Mesothelial cell of epicardium (in vitro differentiated cells): ENCODE results near the gene PARP14. TPM values are rescaled to one million over a fixed set of nuclear protein-coding genes. Genes with fewer than 3 reads are reported as not detected.

Source experiments
- DNase-seq, 2 experiments: peaks; one replicate each; pipeline ENCODE4 v3.0.0; 2021; ENCODE audit warnings: low spot score in 2 of 2; ENCODE audit not compliant: unreplicated experiment in 2 of 2
- H3K27ac Mint-ChIP-seq: 2 replicates; pipeline ENCODE4 v1.8.0; 2021; ENCODE audit warnings: mixed read lengths
- H3K27me3 Mint-ChIP-seq: 2 replicates; pipeline ENCODE4 v1.8.0; 2021; ENCODE audit warnings: low read depth, mixed read lengths
- H3K36me3 Mint-ChIP-seq: 2 replicates; pipeline ENCODE4 v1.8.0; 2021; ENCODE audit warnings: mixed read lengths
- H3K4me1 Mint-ChIP-seq: 2 replicates; pipeline ENCODE4 v1.8.0; 2021; ENCODE audit warnings: mixed read lengths
- H3K4me3 Mint-ChIP-seq: 2 replicates; pipeline ENCODE4 v1.8.0; 2021; ENCODE audit warnings: mild to moderate bottlenecking, moderate library complexity, mixed read lengths
- H3K9me3 Mint-ChIP-seq: 2 replicates; pipeline ENCODE4 v1.8.0; 2021; ENCODE audit warnings: mixed read lengths
- CTCF ChIP-seq: fragments of 200-600 bp; sonication (generic); IDR thresholded peaks from one replicate; pipeline ENCODE4 v1.5.0; 2021; ENCODE audit warnings: antibody characterized with exemption; ENCODE audit not compliant: unreplicated experiment
- total RNA-seq: library from RNA; stranded (reverse); gene quantifications from 3 replicates; pipeline ENCODE4 v1.2.1, GENCODE V29; 2021

Gene PARP14
- total RNA-seq, 1 donor from 2014 or later, result 46.3 TPM

GRCh38 chr3:122716667-122717066 is 36.0 kb downstream of the PARP14 start:
- Mint-ChIP-seq H3K4me1 (no peaks in the 10 kb centered on the region), H3K36me3 (peaks cover 52% of the 10 kb centered on the region), H3K27ac (no peak overlapping the region), H3K4me3 (no peak overlapping the region), H3K9me3 (no peaks in the 10 kb centered on the region), H3K27me3 (no peaks in the 10 kb centered on the region)
- TF ChIP-seq CTCF, result no peak
- DNase-seq, result no peak

DNA sequence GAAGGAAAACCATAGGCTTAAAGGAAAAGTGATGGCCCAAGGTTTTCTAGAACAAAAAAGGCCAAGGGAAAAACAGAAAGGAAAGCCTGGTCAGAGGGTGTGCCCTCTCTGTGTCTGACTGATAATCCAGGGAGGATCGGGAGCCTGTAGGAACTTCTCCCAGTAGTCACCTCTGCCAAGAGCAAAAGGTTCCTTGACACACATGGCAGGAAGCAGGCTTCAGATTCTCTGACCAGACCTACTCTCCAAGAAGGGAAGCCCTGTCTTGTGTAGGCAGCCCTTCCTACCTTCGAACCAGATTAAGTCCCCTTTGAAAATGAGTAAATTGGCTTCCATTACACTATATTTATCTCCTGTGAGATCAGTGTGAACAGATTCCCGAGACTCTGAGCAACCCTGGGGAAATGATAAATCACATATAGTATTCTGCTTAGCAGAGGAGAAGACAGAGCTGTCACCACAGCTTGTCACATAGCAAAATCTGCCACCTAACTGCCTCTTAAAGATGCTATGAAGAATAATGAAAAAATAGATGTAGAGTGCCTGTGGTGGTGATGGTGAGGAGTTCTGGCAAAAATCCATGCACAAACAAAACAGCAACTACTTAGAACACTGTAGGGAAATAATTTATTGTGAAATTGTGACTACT is 38.8 kb downstream of the PARP14 start:
- Mint-ChIP-seq H3K4me1 (no peaks in the 10 kb centered on the region), H3K9me3 (peaks cover 10% of the 10 kb centered on the region), H3K36me3 (peaks cover 59% of the 10 kb centered on the region), H3K4me3 (no peak overlapping the region), H3K27me3 (no peaks in the 10 kb centered on the region), H3K27ac (no peak overlapping the region)
- no peak for TF ChIP-seq CTCF
- DNase-seq, result no peak

DNA sequence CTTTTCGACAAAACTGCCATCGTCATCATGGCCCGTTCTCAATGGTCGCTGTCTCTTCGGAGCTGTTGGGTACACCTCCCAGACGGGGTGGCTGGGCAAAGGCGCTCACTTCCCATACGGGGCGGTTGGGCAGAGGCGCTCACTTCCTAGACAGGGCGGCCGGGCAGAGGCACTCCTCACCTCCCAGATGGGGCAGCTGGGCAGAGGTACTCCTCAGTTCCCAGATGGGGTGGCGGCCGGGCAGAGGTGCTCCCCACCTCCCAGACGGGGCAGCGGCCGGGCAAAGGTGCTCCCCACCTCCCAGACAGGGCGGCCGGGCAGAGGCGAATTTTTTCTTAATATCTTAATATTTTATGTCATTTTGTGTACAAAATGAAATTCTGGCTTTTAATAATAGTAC is 44.5 kb downstream of the PARP14 start:
- no peak for DNase-seq
- Mint-ChIP-seq H3K27ac (no peak overlapping the region), H3K36me3 (peaks cover 72% of the 10 kb centered on the region), H3K27me3 (no peaks in the 10 kb centered on the region), H3K4me1 (no peaks in the 10 kb centered on the region), H3K4me3 (no peak overlapping the region), H3K9me3 (peaks cover 26% of the 10 kb centered on the region)
- TF ChIP-seq CTCF, result no peak

- peaks cover 63% of the 10 kb centered on the region for H3K36me3 Mint-ChIP-seq
- H3K27ac Mint-ChIP-seq, result no peak overlapping the region
- H3K27me3 Mint-ChIP-seq, result no peaks in the 10 kb centered on the region
- peaks cover 29% of the 10 kb centered on the region for H3K9me3 Mint-ChIP-seq
- no peak for TF ChIP-seq CTCF
- DNase-seq, result no peak
- H3K4me3 Mint-ChIP-seq, result no peak overlapping the region
- H3K4me1 Mint-ChIP-seq, result no peaks in the 10 kb centered on the region
Measured at GRCh38 chr3:122727294-122727693, 46.7 kb downstream of the PARP14 start.

DNA sequence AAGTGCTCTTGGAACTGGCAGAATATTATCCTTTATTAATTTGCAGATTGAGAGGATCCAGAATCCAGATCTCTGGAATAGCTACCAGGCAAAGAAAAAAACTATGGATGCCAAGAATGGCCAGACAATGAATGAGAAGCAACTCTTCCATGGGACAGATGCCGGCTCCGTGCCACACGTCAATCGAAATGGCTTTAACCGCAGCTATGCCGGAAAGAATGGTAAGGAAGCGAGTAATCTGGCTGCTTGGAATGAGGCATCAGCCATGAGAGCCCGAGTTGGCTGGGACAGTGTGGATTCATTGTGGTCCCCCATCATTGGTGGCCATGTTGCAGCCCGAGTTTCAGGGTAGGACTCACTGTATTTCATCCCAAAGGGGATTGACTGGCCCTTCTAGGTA is 47.1 kb downstream of the PARP14 start:
- DNase-seq, result no peak
- no peak overlapping the region for H3K4me3 Mint-ChIP-seq
- peaks cover 29% of the 10 kb centered on the region for H3K9me3 Mint-ChIP-seq
- no peaks in the 10 kb centered on the region for H3K4me1 Mint-ChIP-seq
- no peak overlapping the region for H3K27ac Mint-ChIP-seq
- no peak for TF ChIP-seq CTCF
- H3K27me3 Mint-ChIP-seq, result no peaks in the 10 kb centered on the region
- peaks cover 63% of the 10 kb centered on the region for H3K36me3 Mint-ChIP-seq

- Mint-ChIP-seq H3K36me3 (peaks cover 62% of the 10 kb centered on the region), H3K27me3 (no peaks in the 10 kb centered on the region), H3K9me3 (peaks cover 28% of the 10 kb centered on the region), H3K4me1 (no peaks in the 10 kb centered on the region), H3K27ac (no peak overlapping the region), H3K4me3 (no peak overlapping the region)
- no peak for TF ChIP-seq CTCF
- DNase-seq, result no peak
Measured at GRCh38 chr3:122728186-122728585, 47.5 kb downstream of the PARP14 start.
